Measurements from ENCODE around the gene HFM1.
A peak's percentile ranks its signal among the peaks of the same experiment; 100 is the strongest.
"Not testable (repeated sequence)": the region's sequence is repeated elsewhere in the genome, so short reads cannot be mapped to it uniquely, and the experiment has no call there.

The HFM1 gene, protein sequence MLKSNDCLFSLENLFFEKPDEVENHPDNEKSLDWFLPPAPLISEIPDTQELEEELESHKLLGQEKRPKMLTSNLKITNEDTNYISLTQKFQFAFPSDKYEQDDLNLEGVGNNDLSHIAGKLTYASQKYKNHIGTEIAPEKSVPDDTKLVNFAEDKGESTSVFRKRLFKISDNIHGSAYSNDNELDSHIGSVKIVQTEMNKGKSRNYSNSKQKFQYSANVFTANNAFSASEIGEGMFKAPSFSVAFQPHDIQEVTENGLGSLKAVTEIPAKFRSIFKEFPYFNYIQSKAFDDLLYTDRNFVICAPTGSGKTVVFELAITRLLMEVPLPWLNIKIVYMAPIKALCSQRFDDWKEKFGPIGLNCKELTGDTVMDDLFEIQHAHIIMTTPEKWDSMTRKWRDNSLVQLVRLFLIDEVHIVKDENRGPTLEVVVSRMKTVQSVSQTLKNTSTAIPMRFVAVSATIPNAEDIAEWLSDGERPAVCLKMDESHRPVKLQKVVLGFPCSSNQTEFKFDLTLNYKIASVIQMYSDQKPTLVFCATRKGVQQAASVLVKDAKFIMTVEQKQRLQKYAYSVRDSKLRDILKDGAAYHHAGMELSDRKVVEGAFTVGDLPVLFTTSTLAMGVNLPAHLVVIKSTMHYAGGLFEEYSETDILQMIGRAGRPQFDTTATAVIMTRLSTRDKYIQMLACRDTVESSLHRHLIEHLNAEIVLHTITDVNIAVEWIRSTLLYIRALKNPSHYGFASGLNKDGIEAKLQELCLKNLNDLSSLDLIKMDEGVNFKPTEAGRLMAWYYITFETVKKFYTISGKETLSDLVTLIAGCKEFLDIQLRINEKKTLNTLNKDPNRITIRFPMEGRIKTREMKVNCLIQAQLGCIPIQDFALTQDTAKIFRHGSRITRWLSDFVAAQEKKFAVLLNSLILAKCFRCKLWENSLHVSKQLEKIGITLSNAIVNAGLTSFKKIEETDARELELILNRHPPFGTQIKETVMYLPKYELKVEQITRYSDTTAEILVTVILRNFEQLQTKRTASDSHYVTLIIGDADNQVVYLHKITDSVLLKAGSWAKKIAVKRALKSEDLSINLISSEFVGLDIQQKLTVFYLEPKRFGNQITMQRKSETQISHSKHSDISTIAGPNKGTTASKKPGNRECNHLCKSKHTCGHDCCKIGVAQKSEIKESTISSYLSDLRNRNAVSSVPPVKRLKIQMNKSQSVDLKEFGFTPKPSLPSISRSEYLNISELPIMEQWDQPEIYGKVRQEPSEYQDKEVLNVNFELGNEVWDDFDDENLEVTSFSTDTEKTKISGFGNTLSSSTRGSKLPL (N-terminal part only)

DNA sequence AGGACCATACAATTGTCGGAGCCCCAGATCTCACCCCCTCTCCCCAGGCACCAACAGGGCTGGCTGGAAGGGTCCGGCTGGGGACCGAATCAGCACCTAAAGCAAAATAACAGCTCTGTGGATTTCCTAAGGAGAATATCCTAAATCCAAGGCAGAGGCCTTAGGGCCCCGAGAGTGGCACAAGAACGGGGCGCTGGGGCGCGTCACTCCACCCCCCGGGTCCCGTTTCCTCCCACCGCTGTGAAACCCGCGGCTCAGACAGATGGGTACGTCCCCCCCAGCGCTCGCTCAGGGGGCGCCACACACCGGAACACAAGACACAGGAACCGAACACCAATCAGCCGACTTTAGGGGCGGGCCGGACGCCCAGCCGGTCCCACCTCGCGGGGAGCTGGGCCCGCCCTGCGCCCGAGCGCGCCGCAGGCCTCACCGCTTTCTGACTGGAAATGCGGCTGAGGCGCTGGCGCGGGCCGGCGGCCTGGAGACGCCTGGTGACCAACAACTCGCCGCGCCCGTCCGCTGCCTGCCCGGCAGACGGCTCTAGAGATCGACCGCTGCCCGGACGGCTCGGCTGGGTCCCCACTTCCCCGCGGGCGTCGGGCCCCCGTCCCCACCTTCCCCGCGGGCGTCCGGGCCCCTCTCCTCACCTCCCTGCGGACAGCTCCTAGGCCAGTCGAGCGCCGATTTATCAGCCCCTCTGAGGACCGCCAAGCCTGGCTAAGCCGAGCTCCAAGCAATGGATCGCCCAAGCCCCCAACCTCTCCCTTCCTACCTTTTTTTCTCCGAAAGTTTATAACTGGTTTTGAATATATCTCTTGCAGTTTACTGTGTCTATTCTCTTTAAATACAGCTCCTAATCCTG lies at the start of gene HFM1:
HFM1 (minus strand) TSS at position 687 of the 862 bp plus-strand sequence. CDS start 3,755 bp downstream, outside the sequence.
- DNase-seq = peak; percentile 74

DNA sequence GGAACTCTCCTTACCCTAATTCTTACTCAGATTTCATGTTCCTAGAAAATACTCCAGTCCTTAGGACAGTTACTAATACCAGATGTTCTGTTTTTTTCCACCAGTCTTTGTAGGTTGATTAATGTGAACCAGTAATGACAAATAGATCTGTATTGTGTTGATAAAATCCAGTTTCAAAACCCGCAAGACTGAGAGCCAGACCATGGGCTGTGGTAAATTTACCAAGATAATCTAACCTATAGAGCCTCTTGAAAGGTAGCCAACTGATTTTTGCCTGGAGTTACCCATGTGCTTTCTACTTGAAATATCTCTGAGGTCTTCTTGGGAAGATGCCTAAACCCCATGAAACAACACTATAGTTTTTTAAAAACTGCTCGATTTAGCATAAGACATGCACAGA lies 49.5 kb upstream of the HFM1 start:
- DNase-seq = no peak

DNA sequence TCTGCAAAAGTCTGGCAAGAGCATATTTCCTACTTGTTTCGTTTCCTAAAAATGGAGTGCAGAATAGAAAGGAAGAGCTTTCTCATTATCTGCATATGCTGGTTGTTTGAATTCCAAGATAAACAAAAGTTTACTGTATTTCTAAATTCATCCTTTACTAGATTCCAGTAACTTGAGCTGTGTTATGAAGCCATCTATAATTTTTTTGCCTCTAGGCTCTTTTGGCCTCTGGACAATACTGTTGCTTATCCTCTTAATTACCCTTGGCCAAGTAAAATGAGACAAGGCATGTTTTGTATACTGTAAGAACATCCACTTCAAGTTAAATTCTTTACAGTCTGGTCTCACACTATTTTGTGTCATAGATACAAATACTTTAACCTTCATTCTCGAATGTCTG lies 45.6 kb upstream of the HFM1 start:
- DNase-seq = no peak

DNA sequence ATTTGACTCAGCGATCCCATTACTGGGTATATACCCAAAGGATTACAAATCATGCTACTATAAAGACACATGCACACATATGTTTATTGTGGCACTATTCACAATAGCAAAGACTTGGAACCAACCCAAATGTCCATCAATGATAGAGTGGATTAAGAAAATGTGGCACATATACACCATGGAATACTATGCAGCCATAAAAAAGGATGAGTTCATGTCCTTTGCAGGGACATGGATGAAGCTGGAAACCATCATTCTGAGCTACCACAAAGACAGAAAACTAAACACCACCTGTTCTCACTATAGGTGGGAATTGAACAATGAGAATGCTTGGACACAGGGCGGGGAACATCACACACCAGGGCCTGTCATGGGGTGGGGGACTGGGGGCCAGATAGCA lies 43.1 kb upstream of the HFM1 start:
- not testable (repeated sequence) for DNase-seq

DNA sequence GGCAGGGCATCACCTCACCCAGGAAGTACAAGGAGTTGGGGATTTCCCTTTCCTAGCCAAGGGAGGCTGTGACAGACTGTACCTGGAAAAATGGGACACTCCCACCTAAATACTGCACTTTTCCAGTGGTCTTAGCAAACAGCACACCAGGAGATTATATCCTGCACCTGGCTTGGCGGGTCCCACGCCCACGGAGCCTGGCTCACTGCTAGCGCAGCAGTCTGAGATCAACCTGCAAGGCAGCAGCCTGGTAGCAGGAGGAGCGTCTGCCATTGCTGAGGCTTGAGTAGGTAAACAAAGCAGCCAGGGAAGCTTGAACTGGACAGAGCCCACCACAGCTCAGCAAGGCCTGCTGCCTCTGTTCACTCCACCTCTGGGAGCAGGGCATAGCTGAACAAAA lies 37.3 kb upstream of the HFM1 start:
- DNase-seq = not testable (repeated sequence)

DNA sequence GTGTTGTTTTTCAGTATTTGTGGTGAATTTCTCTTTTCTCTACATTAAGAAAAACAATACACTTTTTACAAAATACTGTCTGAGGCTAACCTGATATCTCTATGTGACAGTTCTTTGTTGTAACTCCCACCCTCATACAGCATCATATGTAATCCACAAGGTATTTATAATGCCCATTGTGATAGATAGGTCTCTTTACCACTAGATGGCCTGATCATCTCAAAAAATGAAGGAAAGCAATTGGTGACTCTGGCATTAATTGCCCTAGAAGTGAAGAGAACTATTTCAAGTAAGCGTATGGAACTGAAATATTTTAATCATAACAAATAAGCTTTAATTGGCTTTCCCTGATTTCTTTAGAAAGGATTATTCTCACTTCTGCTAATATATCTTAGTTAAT lies 36.2 kb upstream of the HFM1 start:
- DNase-seq = no peak

DNA sequence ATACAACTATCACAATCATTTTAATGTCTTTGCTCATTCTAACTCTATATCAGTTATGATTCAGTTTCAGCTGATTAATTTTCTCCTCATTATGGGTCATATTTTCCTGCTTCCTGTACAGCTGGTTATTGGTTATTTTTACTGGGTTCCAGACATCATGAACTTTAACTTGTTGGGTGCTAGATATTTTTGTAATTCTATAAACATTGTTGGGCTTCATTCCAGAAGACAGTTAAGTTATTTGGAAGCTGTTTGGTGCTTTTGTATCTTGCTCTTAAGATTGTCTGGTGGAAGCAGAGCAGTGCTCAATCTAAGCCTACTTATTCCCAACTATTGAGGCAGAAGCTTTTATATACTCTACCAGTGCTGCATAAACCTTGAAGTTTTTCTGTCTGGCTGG lies 34.4 kb upstream of the HFM1 start:
- DNase-seq = no peak

DNA sequence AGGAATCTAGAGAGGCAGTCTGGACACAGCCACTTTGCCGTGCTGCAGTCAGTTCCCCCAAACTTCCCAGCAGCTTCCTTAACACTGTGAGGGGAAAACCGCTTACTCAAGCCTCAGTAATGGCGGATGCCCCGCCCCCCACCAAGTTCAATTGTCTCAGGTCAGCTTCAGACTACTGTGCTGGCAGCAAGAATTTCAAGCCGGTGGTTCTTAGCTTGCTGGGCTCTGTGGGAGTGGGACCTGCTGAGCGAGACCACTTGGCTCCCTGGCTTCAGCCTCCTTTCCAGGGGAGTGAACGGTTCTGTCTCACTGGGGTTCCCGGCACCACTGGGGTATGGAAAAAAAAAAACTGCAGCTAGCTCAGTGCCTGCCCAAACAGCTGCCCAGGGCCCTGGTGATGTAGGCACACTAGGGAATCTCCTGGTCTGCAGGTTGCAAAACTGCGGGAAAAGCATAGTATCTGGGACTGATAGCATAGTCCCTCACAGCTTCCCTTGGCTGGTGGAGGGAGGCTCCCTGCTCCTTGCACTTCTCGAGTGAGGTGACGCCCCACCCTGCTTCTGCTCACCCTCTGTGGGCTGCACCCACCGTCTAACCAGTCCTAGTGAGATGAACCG lies 23.7 kb upstream of the HFM1 start:
- no peak for DNase-seq

DNA sequence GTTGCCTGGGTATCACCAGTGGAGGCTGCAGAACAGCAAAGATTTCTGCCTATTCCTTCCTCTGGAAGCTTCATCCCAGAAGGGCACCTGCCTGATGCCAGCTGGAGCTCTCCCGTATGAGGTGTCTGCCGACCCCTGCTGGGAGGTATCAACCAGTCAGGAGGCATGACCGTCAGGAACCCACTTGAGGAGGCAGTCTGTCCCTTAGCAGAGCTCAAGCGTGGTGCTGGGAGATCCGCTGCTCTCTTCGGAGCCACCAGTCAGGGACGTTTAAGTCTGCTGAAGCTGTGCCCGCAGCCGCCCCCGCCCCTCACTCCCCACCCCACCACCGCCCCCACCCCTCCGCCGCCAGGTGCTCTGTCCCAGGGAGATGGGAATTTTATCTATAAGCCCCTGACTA lies 23.1 kb upstream of the HFM1 start:
- peak; percentile 31 for DNase-seq

DNA sequence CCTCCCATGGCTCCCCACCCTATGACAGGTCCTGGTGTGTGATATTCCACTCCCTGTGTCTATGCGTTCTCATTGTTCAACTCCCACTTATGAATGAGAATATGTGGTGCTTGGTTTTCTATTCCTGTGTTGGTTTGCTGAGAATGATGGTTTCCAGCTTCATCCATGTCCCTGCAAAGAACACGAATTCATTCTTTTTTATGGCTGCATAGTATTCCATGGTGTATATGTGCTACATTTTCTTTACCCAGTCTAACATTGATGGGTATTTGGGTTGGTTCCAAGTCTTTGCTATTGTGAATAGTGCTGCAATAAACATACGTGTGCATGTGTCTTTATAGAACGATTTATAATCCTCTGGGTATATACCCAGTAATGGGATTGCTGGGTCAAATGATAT lies 17.9 kb upstream of the HFM1 start:
- not testable (repeated sequence) for DNase-seq

DNA sequence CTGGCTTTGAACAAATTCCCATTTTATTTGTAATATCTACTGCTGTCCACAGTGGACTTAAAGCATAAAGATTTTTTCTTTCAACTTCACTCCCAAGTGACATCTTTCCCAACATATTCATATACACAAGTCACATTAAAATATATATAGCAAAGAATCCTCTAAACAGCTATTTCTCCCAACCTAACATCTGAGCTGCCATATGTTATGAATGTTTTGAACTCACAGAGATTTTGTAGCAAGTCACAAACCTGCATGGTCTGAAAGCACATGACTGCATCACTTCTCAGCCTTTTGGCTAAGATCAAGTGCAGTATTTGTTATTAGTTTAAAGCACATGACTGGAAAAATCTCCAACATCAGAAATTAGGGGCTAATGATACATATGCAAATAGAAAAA lies 7.7 kb upstream of the HFM1 start:
- DNase-seq = no peak

DNA sequence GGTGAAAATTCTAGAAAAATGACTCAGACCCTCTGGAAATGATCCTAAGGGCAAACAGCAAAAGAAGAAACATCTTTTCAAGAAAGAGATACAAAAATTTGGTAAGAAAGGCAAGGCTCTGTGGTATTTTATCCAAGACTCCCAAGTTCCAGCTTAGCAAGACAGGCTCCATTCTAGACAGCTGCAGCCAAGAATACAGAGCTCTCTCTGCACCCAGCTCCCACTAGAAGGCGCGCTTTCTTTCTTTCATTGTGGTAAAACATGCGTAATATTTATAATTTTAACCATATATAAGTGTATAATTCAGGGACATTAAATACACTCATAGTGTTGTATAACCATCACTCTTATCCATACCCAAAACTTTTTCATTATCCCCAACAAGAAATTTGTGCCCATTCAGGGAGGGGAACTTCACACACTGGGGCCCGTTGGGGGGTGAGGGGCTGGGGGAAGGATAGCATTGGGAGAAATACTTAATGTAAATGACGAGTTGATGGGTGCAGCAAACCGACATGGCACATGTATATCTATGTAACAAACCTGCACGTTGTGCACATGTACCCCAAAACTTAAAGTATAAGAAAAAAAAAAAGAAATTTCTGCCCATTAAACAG lies 2.2 kb upstream of the HFM1 start:
- DNase-seq = no peak

DNA sequence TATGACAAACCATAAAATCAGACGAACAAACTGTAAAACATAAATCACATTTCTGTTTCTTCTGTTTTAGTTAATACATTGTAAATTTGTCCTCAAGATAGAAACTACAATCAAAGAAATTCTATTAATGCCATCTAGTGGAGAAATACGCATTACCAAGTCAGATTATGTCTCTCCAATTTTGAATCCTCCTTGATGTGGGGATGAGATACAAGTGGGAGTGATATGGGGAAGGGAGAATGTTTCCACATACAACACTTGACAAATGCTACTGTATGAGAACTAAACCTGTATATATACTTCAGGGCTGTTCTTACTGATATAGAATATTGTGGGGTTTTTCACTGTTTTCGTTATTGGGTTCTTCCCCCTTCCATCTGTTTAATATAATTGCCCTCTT lies 2.6 kb downstream of the HFM1 start:
- peak; percentile 51 for DNase-seq

DNA sequence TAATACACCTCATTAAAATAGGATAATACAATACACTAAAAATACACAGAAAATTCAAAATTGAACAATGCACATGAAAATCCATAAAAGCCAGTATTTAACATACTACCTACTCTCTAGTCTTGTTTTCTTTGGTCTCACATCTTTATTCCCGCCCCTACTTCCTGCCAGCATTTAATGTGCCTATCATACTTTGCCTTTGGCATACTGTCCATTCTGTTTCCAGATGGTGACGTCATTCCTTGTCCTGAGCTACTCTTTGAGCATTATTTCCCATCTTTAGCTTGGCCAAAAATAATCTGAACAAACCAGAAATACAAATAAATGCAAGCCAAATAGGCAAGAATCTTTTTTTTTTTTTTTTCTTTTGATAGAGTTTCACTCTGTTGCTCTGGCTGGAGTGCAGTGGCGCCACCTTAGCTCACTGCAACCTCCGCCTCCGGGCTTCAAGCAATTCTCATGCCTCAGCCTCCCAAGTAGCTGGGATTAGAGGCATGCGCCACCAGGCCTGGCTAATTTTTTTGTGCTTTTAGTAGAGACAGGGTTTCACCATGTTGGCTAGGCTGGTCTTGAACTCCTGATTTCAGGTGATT lies 4.4 kb downstream of the HFM1 start:
- no peak for DNase-seq

DNA sequence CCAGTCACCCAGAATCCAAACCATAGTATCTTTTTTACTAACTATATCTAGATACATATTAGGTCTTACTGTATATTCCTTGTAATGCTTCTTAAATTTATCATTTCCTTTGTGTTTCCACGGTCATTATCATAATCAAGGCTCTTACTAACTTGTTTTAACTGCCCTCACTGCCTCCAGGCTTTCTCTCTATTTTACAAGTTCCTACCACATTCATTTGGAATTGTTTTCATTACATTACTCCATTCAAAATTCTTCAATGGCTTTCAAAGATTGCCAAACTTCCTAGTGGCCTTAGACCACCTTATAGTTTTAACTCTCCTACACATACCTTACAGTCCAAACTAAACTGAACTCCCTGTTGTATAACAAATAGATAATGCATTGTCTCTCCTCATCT lies 6.3 kb downstream of the HFM1 start:
- no peak for DNase-seq

DNA sequence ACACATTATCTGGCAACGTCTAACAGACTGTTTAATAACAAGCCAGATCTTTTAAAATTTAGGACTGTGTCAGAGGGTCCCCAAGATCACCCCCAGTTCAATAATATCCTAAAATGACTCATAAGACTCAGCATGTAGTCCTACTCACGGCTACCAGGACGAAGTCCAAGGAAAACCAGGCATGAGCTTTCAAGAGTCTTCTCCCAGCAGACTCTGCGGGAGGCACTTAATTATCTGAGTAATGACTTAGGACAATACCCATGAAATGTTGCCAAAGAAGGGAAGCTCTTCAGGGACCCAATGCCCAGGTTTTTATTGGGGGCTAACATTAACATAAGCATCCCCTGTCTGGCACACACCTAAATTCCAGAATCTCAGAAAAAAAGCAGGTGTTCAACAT lies 7.0 kb downstream of the HFM1 start:
- DNase-seq = no peak

DNA sequence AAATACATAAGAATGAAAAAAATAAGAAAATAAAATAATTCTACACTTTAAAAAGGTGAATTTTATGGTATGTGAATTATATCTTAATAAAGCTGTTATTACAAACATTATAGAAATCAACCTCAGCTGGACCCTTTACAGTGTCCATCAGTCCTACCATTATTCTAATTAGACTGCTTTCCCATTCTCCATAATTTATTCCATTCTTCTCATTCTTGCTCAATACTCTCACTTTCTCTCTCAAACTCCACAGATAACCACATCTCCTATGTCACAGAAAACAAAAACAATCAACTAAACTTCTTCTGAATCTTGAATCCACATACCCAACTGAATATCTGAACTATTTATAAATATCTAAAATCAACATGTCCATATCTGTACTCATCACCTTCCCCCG lies 11.6 kb downstream of the HFM1 start:
- DNase-seq = no peak

DNA sequence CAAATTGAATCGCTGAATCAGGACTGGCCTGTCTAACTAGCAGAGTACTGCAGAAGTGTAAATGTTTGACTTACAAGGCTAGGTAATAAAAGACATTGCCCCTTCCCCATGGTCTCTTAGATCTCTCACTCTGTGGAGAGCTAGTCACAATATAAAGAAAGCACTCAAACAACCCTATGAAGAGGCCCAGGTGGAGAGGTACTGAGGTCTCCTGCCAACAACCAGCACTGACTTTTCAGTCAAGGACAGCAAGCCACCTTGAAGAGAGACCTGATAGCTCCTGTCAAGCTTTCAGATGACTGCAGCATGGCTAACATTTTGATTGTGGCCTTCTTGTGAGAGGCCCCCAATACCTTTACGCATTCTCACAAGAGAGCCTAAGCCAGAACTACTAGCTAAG lies 18.5 kb downstream of the HFM1 start:
- DNase-seq = no peak

DNA sequence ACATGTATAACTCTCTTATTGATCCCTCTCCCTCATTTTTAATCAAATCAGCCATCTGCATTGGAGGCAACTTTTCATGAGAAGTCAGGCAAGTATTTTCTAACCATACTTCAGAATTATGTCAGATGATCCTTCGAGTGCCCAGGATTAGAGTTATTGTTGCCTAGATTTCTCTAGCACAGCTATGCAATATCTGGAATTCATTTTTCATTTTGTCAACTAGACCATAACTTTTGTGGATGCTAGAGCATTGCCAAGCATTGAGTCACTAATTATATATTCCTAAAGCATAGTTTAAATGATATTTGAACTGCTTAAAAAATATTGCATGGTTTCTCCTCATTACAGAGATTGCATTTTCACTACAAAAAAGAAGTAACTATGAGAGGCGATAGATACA lies 21.2 kb downstream of the HFM1 start:
- DNase-seq = no peak

DNA sequence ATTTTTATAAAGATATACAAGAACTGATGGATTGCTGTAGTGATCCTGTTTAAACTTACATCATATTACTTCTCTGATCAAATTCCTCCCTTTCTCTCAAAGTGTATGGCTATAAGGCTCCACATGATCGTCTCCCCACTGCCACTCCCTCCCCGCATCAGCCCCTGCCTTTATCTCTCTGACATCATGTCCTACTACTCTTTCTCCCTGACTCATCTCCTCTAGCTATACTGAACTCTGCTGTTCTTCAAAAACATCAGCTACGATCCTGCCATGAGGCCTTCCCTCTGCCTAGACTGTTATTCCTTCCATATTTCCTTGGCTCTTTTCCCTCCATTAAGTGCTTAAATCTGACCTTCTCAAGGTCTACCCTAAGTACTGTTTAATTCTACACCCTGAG lies 22.8 kb downstream of the HFM1 start:
- no peak for DNase-seq

DNA sequence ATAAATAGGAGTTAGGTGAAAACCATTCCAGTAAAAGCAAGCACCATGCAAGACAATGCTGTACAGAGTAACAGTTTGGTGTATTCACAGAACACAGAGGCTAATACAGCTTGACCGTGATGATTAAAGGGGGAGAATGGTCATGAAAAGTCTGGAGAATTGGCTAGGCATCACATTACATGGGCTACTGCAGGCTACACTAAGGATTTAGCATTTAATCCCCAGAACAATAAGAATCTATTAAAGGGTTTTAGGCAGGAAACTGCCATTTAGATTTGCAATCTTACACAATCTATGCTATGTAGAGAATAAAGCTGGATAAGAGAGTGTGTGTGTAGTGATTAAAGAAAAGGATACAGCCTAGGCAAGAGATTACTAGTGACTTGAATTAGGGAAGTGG lies 30.6 kb downstream of the HFM1 start:
- no peak for DNase-seq

Measured in DMS153 (cell line).